SK-N-SH (cell line): ENCODE data around the gene EHD3. TPM values are rescaled to one million over a fixed set of nuclear protein-coding genes. Genes with fewer than 3 reads are reported as not detected.

Experiments
- CTCF ChIA-PET: fragments of 300-600, 350-600 bp; formaldehyde crosslinking; extraction: SDS; loops from one replicate; lab custom pipeline; 2021; lab: Yijun Ruan, JAX
- POLR2A ChIA-PET: fragments of 350-600 bp; sonication (Branson Sonifier 250); formaldehyde crosslinking; extraction: SDS; loops from one replicate; lab custom pipeline; 2020; ENCODE audit warnings: antibody characterized with exemption, inconsistent platforms; lab: Yijun Ruan, JAX
- DNase-seq: peaks from one replicate; pipeline ENCODE4 v3.0.0; 2012
- H2AFZ ChIP-seq: fragments of 200-600 bp; sonication (generic); 2 replicates; pipeline ENCODE4 v1.8.1; 2016; ENCODE audit warnings: antibody characterized with exemption, mild to moderate bottlenecking, low read depth
- H3F3A ChIP-seq: fragments of 200-600 bp; sonication (generic); replicated peaks from 2 replicates; pipeline ENCODE3; 2016; ENCODE audit warnings: antibody characterized with exemption, mild to moderate bottlenecking; ENCODE audit not compliant: insufficient read depth
- H3K27ac ChIP-seq, 2 experiments: fragments of 200-500 bp in 1 of 2; fragments of 200-600 bp in 1 of 2; sonication (Bioruptor generic) in 1 of 2; sonication (generic), shearing (Covaris generic) in 1 of 2; 2 replicates each; pipeline versions ENCODE4 v1.5.1 to v1.6.1; 2014 to 2016; ENCODE audit warnings: low read depth in 2 of 2, inconsistent platforms in 1 of 2, low read length in 1 of 2, mild to moderate bottlenecking in 1 of 2, mixed read lengths in 1 of 2
- H3K27me3 ChIP-seq: fragments of 200-600 bp; sonication (generic), shearing (Covaris generic); 2 replicates; pipeline ENCODE4 v1.6.1; 2016; ENCODE audit warnings: mixed run types; ENCODE audit not compliant: insufficient read depth
- H3K36me3 ChIP-seq, 2 experiments: fragments of 200-500 bp in 1 of 2; fragments of 200-600 bp in 1 of 2; sonication (Bioruptor generic) in 1 of 2; sonication (generic) in 1 of 2; replicated peaks in 1 of 2; 2 replicates each; pipeline versions ENCODE3 to v1.5.1; 2014 to 2016; ENCODE audit warnings: low read length in 1 of 2, mild to moderate bottlenecking in 1 of 2; ENCODE audit not compliant: insufficient read depth in 2 of 2, control insufficient read depth in 1 of 2
- H3K4me1 ChIP-seq, 2 experiments: fragments of 200-500 bp in 1 of 2; fragments of 200-600 bp in 1 of 2; sonication (Bioruptor generic) in 1 of 2; sonication (generic), shearing (Covaris generic) in 1 of 2; 2 replicates each; pipeline versions ENCODE4 v1.5.1 to v1.6.1; 2014 to 2016; ENCODE audit warnings: low read depth in 1 of 2, low read length in 1 of 2, mixed run types in 1 of 2; ENCODE audit not compliant: insufficient read depth in 2 of 2, control insufficient read depth in 1 of 2
- H3K4me2 ChIP-seq: fragments of 200-600 bp; sonication (generic), shearing (Covaris generic); 2 replicates; pipeline ENCODE4 v1.6.1; 2017; ENCODE audit warnings: mixed run types
- H3K4me3 ChIP-seq, 2 experiments: fragments of 200-500 bp in 1 of 2; fragments of 200-600 bp in 1 of 2; sonication (Bioruptor generic) in 1 of 2; sonication (generic), shearing (Covaris generic) in 1 of 2; 2 replicates each; pipeline versions ENCODE4 v1.5.1 to v1.8.1; 2014 to 2016; ENCODE audit warnings: low read depth in 2 of 2, inconsistent platforms in 1 of 2, low read length in 1 of 2, mild to moderate bottlenecking in 1 of 2, mixed read lengths in 1 of 2, moderate library complexity in 1 of 2
- H3K79me2 ChIP-seq: fragments of 200-600 bp; sonication (generic); 2 replicates; pipeline ENCODE4 v1.8.1; 2017; ENCODE audit warnings: mild to moderate bottlenecking; ENCODE audit not compliant: insufficient read depth
- H3K9ac ChIP-seq: fragments of 200-600 bp; sonication (generic); 2 replicates; pipeline ENCODE4 v1.6.1; 2017; ENCODE audit warnings: mixed run types
- H3K9me2 ChIP-seq: fragments of 200-600 bp; sonication (generic); 2 replicates; pipeline ENCODE4 v1.6.1; 2017; ENCODE audit warnings: mixed run types
- H3K9me3 ChIP-seq: fragments of 200-600 bp; sonication (generic); 2 replicates; pipeline ENCODE4 v1.6.1; 2017; ENCODE audit warnings: mixed run types, mild to moderate bottlenecking, moderate library complexity
- H4K20me1 ChIP-seq: fragments of 200-600 bp; sonication (generic); 2 replicates; pipeline ENCODE4 v1.6.1; 2017; ENCODE audit warnings: mild to moderate bottlenecking, mixed run types; ENCODE audit not compliant: insufficient read depth
- EP300 ChIP-seq, 2 experiments: IDR thresholded peaks; 2 replicates each; pipeline versions ENCODE4 v1.4.0 to v1.6.1; 2012; ENCODE audit warnings: borderline replicate concordance in 1 of 2, low read depth in 1 of 2, low read length in 1 of 2
- FOXJ3 ChIP-seq: sonication (generic); formaldehyde crosslinking; IDR thresholded peaks from 2 replicates; pipeline ENCODE4 v1.5.1; 2020; ENCODE audit warnings: mild to moderate bottlenecking, missing genetic modification reagents
- FOXM1 ChIP-seq: IDR thresholded peaks from 2 replicates; pipeline ENCODE4 v1.4.0; 2012; ENCODE audit warnings: low read depth, mild to moderate bottlenecking
- GABPA ChIP-seq: IDR thresholded peaks from 2 replicates; pipeline ENCODE4 v1.4.0; 2012; ENCODE audit warnings: low read depth, mild to moderate bottlenecking
- GATA2 ChIP-seq: sonication (generic); formaldehyde crosslinking; IDR thresholded peaks from 2 replicates; pipeline ENCODE4 v1.5.0; 2020; ENCODE audit warnings: mild to moderate bottlenecking, missing genetic modification reagents
- JUND ChIP-seq: IDR thresholded peaks from 2 replicates; pipeline ENCODE4 v1.4.0; 2012
- MEF2A ChIP-seq: IDR thresholded peaks from 2 replicates; pipeline ENCODE4 v1.4.0; 2012; ENCODE audit warnings: low read depth, borderline replicate concordance
- NFIC ChIP-seq: IDR thresholded peaks from 2 replicates; pipeline ENCODE4 v1.4.0; 2012; ENCODE audit warnings: borderline replicate concordance
- NRF1 ChIP-seq: IDR thresholded peaks from 2 replicates; pipeline ENCODE4 v1.6.1; 2012; ENCODE audit warnings: low read depth, mild to moderate bottlenecking, low read length
- PBX3 ChIP-seq: IDR thresholded peaks from 2 replicates; pipeline ENCODE4; 2012
- RAD21 ChIP-seq: IDR thresholded peaks from 2 replicates; pipeline ENCODE4 v1.6.1; 2012; ENCODE audit warnings: mild to moderate bottlenecking, low read length
- RCOR1 ChIP-seq: fragments of 150-350 bp; IDR thresholded peaks from 2 replicates; pipeline ENCODE4 v1.6.1; 2017; ENCODE audit warnings: antibody characterized with exemption, low read length
- RXRA ChIP-seq: IDR thresholded peaks from 2 replicates; pipeline ENCODE4 v1.4.0; 2012; ENCODE audit warnings: low read depth, mild to moderate bottlenecking, borderline replicate concordance
- SMC3 ChIP-seq: IDR thresholded peaks from 2 replicates; pipeline ENCODE4 v1.6.1; 2012; ENCODE audit warnings: low read depth, low read length, improper control_type of control experiment
- TAF1 ChIP-seq: IDR thresholded peaks from 2 replicates; pipeline ENCODE4 v1.6.1; 2012; ENCODE audit warnings: low read depth, mild to moderate bottlenecking, low read length, moderate library complexity, borderline replicate concordance
- TCF12 ChIP-seq: IDR thresholded peaks from 2 replicates; pipeline ENCODE4 v1.4.0; 2012
- USF1 ChIP-seq: IDR thresholded peaks from 2 replicates; pipeline ENCODE4 v1.4.0; 2012; ENCODE audit warnings: low read depth, borderline replicate concordance
- ZBTB33 ChIP-seq: IDR thresholded peaks from 2 replicates; pipeline ENCODE4 v1.4.0; 2012; ENCODE audit warnings: low read depth, borderline replicate concordance
- WGBS: methylation state at CpG from one replicate; pipeline ENCODE4 v1.1.6; 2017; ENCODE audit warnings: low lambda C conversion rate; 5-methylcytosine and 5-hydroxymethylcytosine counted together
- polyA plus RNA-seq, 3 experiments: library from polyadenylated mRNA; depleted of rRNA; stranded (reverse); fragments of >200 nt; gene quantifications; 2 replicates each; pipeline ENCODE4 v1.2.3, GENCODE V29; 2012

Gene EHD3
- polyA plus RNA-seq, 1 of the 3 experiments (the other 2 are of a cell fraction): 45.4 TPM

- TF ChIP-seq PBX3 (no peak), MEF2A (no peak), NFIC (no peak), FOXJ3 (CRISPR knock-in tag) (no peak), SMC3 (no peak), FOXM1 (no peak), TAF1 (no peak), JUND (no peak)
Measured at GRCh38 chr2:31227110-31227509, 6.8 kb upstream of the EHD3 start (continued).

- Histone ChIP-seq H3K4me2 (no peak overlapping the region), H3K9me3 (no peaks in the 10 kb centered on the region), H3K4me3 (no peak overlapping the region), H3K9me2 (no peaks in the 10 kb centered on the region), H4K20me1 (no peaks in the 10 kb centered on the region), H3K27me3 (peaks cover 11% of the 10 kb centered on the region; the same call in 1 of the 2 replicates), H3K27ac (no peak overlapping the region), H3K9ac (no peak overlapping the region), H3K4me1 (no peaks in the 10 kb centered on the region), H2AFZ (no peak overlapping the region), H3K79me2 (no peaks in the 10 kb centered on the region), H3F3A (no peaks in the 10 kb centered on the region), H3K36me3 (no peaks in the 10 kb centered on the region)
- TF ChIP-seq USF1: no peak
- no peak for TF ChIP-seq RXRA
- no peak for TF ChIP-seq EP300 (IDR thresholded peaks at IDR 0.05; ENCODE audit: borderline replicate concordance in 1 of 2, low read depth in 1 of 2, low read length in 1 of 2)
- no peak for TF ChIP-seq GATA2 (CRISPR knock-in tag)
- no peak for TF ChIP-seq RAD21
- TF ChIP-seq ZBTB33: no peak
- no peak for TF ChIP-seq GABPA
- no peak for TF ChIP-seq RCOR1
- TF ChIP-seq NFIC: no peak
- no peak for TF ChIP-seq TCF12
- no peak for TF ChIP-seq NRF1
- no peak for DNase-seq
- CTCF ChIA-PET: interaction anchor here (2.7 to 3.3 kb wide), 2 partner anchors 58 to 106 kb away, joined by 11 to 28 read pairs; no protein-coding TSS in a partner anchor
- WGBS: 90% methylated on average over 10 of the region's 10 CpGs
- POLR2A ChIA-PET: no interaction called here
Measured at GRCh38 chr2:31227711-31228125, 6.2 kb upstream of the EHD3 start.
